Progenitor cell of endocrine pancreas (in vitro differentiated cells): ENCODE measurements around the gene HDAC1. TPM values are rescaled to one million over a fixed set of nuclear protein-coding genes. Genes with fewer than 3 reads are reported as not detected.

Experiments
- DNase-seq: peaks from one replicate; pipeline ENCODE4 v3.0.0; 2021; ENCODE audit warnings: low spot score; ENCODE audit not compliant: unreplicated experiment
- H3K27ac Mint-ChIP-seq: 2 replicates; pipeline ENCODE4 v1.8.0; 2021; ENCODE audit warnings: mild to moderate bottlenecking, moderate library complexity, mixed read lengths
- H3K27me3 Mint-ChIP-seq: 2 replicates; pipeline ENCODE4 v1.8.0; 2021; ENCODE audit warnings: mixed read lengths
- H3K36me3 Mint-ChIP-seq: 2 replicates; pipeline ENCODE4 v1.8.0; 2022; ENCODE audit warnings: mixed read lengths; ENCODE audit not compliant: insufficient read depth
- H3K4me1 Mint-ChIP-seq: 2 replicates; pipeline ENCODE4 v1.8.0; 2021; ENCODE audit warnings: low read depth, mixed read lengths
- H3K4me3 Mint-ChIP-seq: 2 replicates; pipeline ENCODE4 v1.8.0; 2021; ENCODE audit warnings: low read depth, mild to moderate bottlenecking, moderate library complexity, mixed read lengths
- H3K9me3 Mint-ChIP-seq: 2 replicates; pipeline ENCODE4 v1.8.0; 2021; ENCODE audit warnings: low read depth, mixed read lengths
- total RNA-seq: library from RNA; stranded (reverse); gene quantifications from 2 replicates; pipeline ENCODE4 v1.2.1, GENCODE V29; 2021
- TF ChIP-seq, protein P1 (sequence below): fragments of 200-600 bp; sonication (generic); IDR thresholded peaks from one replicate; pipeline ENCODE4 v1.5.0; 2021; ENCODE audit warnings: antibody characterized with exemption, mild to moderate bottlenecking; ENCODE audit not compliant: unreplicated experiment

The HDAC1 gene
- total RNA-seq, 1 donor from 2014 or later, result 197 TPM

DNA sequence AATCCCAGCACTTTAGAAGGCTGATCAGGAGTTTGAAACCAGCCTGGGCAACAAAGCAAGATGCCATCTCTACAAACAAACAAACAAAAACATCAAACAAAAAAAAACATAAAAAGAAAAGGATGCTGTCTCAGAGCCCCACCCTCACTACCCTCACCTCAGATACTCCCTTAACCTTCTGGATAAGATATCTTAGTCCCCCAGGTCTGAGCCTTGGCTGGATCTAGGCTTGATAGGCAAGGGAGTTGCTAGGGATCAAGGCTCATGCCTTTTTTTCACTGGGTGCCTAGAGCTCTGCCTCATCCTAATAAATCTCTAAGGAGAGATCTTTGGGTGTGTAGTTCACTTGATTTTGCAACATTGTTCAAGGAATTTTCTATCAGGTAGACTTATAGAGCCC is 7.4 kb downstream of the HDAC1 start:
- no peak for DNase-seq
- Mint-ChIP-seq H3K9me3 (peaks cover 5% of the 10 kb centered on the region), H3K36me3 (peaks cover 22% of the 10 kb centered on the region), H3K27ac (no peak overlapping the region), H3K27me3 (no peaks in the 10 kb centered on the region), H3K4me1 (peaks cover 8% of the 10 kb centered on the region), H3K4me3 (no peak overlapping the region)
- TF ChIP-seq, protein P1, sequence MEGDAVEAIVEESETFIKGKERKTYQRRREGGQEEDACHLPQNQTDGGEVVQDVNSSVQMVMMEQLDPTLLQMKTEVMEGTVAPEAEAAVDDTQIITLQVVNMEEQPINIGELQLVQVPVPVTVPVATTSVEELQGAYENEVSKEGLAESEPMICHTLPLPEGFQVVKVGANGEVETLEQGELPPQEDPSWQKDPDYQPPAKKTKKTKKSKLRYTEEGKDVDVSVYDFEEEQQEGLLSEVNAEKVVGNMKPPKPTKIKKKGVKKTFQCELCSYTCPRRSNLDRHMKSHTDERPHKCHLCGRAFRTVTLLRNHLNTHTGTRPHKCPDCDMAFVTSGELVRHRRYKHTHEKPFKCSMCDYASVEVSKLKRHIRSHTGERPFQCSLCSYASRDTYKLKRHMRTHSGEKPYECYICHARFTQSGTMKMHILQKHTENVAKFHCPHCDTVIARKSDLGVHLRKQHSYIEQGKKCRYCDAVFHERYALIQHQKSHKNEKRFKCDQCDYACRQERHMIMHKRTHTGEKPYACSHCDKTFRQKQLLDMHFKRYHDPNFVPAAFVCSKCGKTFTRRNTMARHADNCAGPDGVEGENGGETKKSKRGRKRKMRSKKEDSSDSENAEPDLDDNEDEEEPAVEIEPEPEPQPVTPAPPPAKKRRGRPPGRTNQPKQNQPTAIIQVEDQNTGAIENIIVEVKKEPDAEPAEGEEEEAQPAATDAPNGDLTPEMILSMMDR, result no peak

DNA sequence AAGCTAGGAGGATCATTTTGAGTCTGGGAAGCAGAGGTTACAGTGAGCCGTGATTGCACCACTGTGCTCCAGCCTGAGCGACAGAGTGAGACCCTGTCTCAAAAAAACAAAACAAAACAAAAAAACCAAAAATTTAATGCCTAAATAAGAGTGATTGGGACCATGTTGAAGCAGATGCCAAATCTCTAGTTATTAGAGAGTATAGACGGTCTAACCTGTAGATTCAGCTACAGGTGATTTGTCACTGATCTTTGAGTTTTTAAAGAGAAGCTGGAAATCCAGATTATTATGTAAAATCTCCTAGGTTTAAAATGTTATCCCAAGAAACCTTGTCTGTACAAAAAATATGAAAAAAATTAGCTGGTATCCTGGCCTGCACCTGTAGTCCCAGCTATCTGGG is 11.5 kb downstream of the HDAC1 start:
- Mint-ChIP-seq H3K4me3 (no peak overlapping the region), H3K36me3 (peaks cover 28% of the 10 kb centered on the region), H3K4me1 (peaks cover 4% of the 10 kb centered on the region), H3K27ac (no peak overlapping the region), H3K9me3 (peaks cover 5% of the 10 kb centered on the region), H3K27me3 (no peaks in the 10 kb centered on the region)
- TF ChIP-seq, protein P1, result no peak
- DNase-seq, result no peak

DNA sequence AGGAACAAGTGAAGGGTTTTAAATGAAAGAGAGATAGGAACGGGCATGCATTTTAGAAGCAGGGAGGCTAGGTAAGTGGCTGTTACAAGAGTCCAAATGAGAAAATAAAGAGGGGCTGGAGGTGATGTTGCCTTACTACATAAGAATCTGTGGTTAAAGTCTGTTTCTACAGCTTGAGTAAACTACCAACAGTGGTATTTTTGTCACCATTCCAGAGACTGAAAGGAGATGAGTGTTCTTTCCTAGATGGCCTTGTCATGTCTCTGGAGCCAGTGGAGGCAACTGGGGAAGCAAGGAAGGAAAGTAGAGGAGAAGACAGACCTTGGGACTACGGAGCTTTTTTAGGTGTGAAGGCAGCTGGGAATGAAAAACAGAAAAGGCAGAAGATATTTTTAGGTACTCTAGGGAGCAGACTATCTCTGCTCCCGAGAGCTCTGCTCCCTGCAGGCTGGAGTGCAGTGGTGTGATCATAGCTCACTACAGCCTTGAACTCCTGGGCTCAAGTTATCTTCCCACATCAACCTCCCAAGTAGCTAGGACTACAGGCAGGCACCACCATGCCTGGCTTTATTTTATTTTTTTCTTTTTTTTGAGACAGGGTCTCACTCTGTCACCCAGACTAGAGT is 12.2 kb downstream of the HDAC1 start:
- TF ChIP-seq, protein P1, result no peak
- Mint-ChIP-seq H3K4me3 (no peak overlapping the region), H3K36me3 (peaks cover 28% of the 10 kb centered on the region), H3K27me3 (no peaks in the 10 kb centered on the region), H3K4me1 (peaks cover 10% of the 10 kb centered on the region), H3K27ac (peak overlapping the region; percentile 5), H3K9me3 (peaks cover 5% of the 10 kb centered on the region)
- no peak for DNase-seq

DNA sequence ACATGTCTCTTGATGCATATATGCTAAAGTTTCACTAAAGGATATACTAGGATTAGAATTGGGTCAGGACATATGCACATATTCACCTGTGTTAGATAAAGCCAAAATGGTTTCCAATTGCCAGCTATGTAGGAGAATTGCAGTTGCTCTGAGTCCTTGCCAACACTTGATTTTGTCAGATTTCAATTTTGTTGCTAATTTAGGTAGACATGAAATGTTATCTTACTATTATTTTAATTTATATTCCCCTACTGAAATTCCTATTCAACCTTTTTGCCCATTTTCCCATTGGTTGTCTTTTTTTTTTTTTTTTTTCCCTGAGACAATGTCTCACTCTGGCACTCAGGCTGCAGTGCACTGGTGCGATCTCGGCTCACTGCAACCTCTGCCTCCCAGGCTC is 13.4 kb downstream of the HDAC1 start:
- DNase-seq, result no peak
- no peaks in the 10 kb centered on the region for H3K27me3 Mint-ChIP-seq
- no peak overlapping the region for H3K4me3 Mint-ChIP-seq
- H3K4me1 Mint-ChIP-seq, result peaks cover 19% of the 10 kb centered on the region
- peaks cover 5% of the 10 kb centered on the region for H3K9me3 Mint-ChIP-seq
- peaks cover 29% of the 10 kb centered on the region for H3K36me3 Mint-ChIP-seq
- no peak overlapping the region for H3K27ac Mint-ChIP-seq
- TF ChIP-seq, protein P1, result no peak

DNA sequence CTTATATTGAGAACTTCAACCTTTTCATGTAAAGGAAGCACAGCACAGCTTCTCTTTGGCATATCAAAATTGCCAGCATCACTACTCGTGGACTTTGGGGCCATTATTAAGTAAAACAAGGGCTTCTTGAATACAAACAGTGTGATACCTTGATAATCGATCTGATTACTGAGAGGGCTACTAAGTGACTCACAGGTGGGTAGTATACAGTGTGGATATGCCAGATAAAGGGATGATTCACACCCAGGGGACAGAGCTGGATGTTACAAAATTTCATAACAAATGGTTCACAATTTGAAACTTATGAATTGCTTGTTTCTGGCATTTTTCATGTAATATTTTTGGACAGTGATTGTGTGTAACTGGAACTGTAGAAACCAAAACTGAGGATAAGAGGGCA is 15.4 kb downstream of the HDAC1 start:
- Mint-ChIP-seq H3K4me1 (peaks cover 25% of the 10 kb centered on the region), H3K9me3 (peaks cover 5% of the 10 kb centered on the region), H3K36me3 (peaks cover 29% of the 10 kb centered on the region), H3K27ac (peak overlapping the region; percentile 69), H3K27me3 (no peaks in the 10 kb centered on the region), H3K4me3 (no peak overlapping the region)
- TF ChIP-seq, protein P1, result no peak
- no peak for DNase-seq
